ENCODE measurements around the gene TAF4. TPM values are rescaled to one million over a fixed set of nuclear protein-coding genes. Genes with fewer than 3 reads are reported as not detected.

TAF4 gene
- total RNA-seq, 1 experiment from 2014 or later = 6.6 TPM

DNA sequence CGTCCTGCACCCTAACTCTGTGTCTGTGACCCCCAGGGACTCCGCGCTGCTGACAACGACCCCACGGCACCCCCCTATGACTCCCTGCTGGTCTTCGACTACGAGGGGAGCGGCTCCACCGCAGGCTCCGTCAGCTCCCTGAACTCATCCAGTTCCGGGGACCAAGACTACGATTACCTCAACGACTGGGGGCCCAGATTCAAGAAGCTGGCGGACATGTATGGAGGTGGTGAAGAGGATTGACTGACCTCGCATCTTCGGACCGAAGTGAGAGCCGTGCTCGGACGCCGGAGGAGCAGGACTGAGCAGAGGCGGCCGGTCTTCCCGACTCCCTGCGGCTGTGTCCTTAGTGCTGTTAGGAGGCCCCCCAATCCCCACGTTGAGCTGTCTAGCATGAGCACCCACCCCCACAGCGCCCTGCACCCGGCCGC lies 129.0 kb downstream of the TAF4 start:
- DNase-seq (ENCODE audit: extremely low read depth, low read depth) = no peak

DNA sequence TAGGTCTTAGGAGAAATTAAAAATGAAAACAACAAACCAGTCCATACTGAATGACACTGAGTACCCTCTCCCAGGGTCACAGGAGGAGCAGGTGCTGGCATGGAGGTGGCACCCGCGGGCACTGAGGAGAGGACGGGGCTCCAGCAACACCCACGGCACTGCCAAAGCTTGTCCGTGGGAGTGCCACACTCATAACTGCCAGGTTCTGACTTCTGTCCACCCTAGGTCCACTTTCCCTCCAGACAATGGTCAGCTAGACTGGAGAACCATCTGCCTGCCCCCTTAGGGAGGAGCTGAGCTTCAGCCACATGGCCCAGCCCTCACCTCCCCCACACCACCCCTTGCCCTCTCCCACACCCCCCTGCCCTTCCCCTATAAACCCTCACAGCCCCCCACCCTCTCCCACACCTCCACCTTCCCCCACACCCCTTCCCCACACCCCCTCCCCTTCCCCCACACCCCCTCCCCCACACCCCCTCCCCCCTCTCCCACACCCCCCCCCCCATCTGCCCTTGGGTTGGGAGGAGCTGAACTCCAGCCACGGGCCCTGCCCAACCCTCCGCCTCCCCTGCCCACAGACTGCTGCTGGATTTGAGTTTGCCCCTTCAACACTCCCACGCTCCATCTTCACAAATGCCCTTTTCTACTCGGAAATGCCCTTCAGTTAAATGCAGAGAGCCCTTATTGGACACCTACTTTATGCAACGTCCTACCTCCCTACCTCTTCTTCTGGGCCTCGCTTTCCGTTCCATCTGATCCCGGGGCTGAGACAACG lies 129.6 kb downstream of the TAF4 start:
- no peak for DNase-seq (ENCODE audit: extremely low read depth, low read depth)

DNA sequence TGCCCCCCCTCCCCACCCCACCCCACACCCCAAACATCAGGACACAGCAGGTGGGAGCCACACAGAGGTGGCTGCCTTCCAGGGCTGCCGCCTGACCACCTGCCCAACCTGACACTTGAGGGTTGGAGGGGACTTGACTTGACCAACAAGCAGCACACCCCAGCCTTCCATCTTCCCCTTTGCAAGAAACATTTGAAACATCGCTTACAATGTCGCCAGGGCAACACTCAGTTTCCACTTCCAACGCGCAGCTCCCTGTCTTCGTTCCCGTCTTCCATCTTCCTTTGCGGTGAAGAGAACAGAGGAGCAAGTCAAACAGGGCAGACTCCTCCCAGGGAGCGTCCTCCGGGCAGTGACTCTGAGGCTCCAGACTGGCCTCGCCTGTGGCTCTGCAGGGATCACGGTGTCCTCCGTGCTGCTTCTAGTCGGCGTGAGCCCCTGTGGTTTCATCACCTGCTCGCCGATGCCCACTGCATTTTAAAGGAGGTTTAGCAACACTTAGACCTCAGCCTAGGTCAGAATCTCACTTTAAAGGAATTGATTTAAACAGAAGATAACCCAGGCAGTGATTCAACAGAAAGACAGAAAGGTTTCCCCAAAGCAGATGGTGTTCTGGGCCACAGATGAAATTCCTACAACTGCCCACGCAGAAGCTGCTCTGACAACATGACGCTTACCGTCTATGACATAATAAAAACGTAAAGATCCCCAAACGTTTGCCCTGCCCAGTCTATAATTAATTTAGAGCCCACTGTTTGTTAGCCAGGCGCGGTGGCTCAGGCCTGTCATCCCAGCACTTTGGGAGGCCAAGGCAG lies 130.8 kb downstream of the TAF4 start:
- no peak for DNase-seq (ENCODE audit: extremely low read depth, low read depth)

DNA sequence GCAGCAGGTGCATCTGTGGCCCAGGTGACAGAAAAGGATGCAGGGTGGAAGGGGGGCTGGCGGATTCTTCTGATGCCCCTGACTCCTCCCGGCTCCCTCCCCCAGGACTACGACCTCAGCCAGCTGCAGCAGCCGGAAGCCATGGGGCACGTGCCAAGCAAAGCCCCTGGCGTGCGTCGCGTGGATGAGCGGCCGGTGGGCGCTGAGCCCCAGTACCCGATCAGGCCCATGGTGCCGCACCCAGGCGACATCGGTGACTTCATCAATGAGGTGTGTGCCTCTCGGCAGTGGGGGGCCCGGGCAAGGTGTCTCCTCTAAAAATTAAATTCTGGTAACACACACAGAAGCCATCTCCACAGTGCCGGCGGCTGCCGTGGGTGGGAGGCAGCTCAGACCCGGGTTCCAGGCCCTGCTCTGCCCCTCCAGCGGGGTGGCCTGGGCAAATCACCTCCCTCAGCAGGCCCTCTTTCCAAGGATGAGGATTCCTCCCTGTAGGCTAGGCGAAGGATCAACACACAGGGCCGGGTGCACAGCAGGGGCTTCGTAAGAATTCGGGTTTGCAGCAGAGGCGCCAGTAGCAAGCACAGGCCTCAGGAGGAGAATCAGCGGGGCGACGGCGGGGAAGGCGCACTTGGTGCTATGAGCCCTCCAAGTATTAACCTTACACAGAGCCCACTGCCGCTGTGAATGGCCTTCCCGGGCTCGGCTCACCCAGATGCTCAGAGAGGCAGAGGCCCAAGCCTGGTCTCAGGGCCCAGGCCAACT lies 131.5 kb downstream of the TAF4 start:
- no peak for DNase-seq (ENCODE audit: extremely low read depth, low read depth)

DNA sequence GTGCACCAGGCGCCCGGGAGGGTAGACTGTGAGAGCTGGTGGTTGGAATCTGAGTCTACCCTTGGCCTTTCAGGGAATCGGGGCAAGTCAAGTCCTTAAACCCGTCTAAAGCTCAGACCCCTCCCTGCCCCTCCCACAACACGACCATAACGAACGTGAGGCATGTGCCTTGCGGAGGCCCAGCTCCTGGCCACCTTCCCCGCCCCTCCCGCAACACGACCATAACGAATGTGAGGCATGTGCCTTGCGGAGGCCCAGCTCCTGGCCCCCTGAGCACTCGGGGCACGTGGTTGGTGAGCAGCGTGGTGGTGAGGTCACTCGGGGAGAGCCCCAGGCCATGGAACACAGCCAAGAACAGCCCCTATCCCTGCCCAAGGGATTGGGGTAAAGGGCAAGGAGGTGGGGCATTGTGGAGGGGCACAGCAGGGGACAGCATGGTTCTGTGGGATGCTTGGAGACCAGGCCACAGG lies 132.2 kb downstream of the TAF4 start:
- DNase-seq (ENCODE audit: extremely low read depth, low read depth) = no peak

DNA sequence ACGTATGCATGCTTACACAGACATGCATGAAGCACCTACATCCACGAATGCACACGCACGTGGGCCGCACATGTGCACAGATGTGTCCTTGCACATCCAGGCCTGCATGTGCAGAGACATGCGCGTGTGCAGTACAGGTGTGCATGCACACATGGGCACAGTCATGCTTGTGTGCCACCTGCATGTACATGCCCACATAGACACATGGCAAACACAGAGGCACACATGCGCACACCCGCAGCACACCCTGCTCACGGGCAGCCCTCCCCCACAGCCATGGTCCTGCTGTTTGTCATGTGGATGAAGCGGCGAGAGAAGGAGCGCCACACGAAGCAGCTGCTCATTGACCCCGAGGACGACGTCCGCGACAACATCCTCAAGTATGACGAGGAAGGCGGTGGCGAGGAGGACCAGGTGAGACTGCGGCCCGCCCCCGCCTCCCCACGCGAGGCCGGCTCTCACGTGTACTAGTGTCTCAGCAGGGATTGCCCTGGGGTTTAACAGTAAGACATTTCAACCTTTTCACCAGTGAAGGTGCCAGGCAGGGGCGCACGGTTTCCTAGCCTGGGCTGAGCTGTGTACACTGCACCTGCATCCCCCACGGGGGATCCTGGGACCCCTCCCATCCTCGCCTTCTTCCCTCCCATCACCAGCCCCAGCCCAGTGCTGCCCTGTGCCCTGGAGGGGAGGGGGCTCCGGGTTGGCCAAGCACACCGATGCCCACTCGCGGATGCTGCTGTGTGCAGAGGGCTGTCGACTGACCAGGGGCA lies 132.8 kb downstream of the TAF4 start:
- no peak for DNase-seq (ENCODE audit: extremely low read depth, low read depth)

DNA sequence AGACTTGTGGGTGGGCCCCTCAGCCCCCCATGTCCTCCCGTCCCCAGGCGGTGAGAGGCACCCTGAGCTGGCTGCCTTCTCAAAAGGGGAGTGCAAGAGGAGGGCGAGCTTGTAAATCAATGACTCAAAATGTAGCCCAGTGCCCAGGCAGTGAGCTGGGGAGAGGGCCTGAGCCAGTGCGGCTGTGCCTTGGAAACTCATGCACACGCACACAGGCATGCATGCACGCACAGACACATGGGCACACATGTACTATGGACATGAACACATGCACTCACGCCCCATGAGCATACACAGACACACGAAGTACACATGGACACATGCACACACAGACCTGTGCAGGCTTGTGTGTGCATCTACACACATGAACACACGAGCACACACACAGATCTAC lies 133.5 kb downstream of the TAF4 start:
- no peak for DNase-seq (ENCODE audit: extremely low read depth, low read depth)

DNA sequence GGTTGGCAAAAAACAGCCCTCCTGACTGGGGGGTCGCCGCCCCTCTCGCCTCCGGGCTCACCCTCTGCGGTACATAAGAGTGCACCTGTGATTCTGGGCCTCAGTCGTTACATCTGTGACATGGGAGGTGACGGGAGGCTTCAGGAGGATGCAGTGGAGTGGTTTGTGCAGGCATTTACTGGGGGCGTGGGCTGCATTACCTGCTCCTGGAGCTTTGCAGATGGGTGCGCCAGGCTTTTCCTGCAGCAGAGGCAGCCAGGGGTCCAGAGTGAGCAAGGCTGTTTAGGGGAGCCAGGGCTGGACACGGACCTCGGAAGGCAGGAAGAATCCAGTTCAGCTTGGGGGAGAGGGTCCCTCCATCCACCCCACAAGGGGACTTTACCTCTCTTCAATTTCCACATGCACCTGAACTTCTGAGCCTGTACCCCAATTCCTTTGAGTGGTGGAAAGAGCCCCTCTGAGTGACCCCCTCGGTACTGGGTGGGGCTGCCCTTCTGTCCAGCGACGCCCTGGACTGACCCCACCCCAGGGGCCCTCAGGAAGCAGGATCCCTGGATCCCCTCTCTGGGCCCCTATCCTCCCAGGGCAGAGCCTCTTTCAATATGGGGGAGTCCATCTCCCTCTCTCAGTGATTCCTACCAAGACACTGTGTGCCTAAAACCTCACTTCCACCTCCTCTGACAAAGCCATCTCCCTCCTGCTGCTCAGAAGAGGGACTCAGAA lies 134.0 kb downstream of the TAF4 start:
- DNase-seq (ENCODE audit: extremely low read depth, low read depth) = no peak

DNA sequence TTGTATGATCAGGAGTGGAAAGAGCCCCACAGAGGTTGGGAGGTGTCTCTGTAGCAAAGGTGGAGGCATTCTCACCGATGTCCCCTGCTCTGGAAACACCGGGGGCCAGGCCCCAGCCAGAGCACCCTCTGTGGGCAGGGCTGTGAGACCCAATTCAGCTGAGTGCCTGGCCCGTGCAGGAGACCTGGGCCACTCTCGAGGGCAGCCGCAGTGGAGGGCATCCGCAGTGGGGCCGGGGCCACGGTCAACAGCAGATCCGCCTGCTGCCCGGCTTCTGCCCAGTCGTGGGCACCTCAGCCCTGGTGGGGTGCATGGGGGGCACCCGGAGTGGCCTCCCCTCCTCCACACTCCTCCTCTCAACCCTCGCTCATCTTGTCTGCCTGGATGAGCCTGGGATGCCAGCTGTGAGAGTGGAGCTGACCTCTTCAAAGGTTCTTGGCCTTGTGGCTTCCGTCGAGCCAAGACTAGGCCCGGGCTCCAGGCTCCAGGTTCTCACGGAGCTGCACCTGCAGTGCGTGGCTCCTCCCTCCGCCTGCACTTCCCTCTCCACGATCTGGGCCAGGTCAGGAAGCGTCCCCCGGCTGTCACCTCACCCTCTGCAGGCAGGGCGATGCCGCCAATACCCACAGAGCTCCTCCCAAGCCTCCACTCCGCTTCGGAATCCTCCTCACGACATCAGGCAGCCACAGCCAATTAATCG lies 134.8 kb downstream of the TAF4 start:
- no peak for DNase-seq (ENCODE audit: extremely low read depth, low read depth)

DNA sequence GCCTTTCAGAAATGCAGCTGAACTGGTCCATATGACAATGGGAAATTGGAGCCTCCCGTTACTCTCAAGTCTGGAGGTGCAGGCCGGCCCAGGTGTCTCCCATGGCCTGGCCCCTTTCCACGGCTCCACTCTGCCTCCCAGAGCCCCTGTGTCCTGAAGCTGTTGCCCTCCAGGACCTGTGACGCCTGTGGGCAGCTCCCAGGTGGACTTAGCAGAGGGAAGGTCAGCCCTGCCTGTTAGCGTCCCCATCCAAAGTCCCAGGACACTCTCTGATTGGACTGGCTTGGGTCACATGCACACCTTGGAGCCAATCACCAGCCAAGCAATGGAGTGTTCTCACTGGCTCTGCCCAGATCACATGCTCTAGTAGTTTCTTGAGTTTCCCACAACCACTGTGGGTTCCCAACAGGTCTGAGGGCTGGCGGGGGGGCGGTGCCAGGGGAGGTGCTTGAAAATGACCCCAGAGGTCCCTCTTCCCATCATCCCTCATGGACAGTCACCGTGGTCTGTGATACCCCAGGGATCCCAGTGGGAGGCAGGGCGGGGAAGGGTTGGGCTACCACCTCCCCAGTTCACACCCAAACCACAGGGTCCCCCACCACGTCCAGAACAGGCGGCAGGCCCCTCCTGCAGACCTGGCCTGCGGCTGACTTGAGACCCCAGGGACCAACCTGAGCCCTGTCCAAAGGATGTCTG lies 135.6 kb downstream of the TAF4 start:
- DNase-seq (ENCODE audit: extremely low read depth, low read depth) = no peak

DNA sequence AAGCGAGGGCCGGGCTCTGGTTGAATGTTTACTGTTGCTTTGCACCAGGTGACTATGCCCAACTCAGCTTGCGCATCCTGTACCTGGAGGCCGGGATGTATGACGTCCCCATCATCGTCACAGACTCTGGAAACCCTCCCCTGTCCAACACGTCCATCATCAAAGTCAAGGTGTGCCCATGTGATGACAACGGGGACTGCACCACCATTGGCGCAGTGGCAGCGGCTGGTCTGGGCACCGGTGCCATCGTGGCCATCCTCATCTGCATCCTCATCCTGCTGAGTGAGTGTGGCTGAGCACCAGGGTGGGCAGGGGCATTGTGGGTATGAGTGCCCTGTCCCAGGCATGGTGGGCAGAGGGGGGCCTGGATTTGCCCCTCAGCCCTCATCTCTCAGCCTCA lies 136.1 kb downstream of the TAF4 start:
- DNase-seq (ENCODE audit: extremely low read depth, low read depth) = no peak

DNA sequence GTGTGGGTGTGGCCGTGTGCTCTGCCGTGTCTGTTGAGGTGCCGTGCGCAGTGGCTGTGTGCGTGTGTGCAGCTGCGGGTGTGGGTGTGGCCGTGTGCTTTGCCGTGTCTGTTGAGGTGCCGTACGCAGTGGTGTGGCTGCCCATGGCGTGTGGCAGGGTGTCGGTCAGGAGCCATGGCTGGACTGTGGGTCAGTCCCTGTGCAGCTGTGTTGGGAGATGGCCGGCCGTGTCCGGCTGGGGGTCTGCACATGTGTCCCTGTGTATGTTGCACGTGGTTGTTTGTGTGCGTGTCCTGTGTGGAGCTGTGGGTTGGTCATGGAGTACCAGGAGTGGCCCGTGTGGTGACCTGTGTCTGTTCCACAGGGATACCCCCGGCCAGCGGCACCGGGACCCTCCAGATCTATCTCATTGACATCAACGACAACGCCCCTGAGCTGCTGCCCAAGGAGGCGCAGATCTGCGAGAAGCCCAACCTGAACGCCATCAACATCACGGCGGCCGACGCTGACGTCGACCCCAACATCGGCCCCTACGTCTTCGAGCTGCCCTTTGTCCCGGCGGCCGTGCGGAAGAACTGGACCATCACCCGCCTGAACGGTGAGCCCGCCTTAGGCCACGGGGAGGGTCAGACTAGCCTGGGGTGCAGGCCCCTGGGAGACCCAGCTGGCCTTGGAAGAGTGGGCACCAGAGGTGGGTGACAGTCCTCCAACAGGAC lies 137.7 kb downstream of the TAF4 start:
- no peak for DNase-seq (ENCODE audit: extremely low read depth, low read depth)

DNA sequence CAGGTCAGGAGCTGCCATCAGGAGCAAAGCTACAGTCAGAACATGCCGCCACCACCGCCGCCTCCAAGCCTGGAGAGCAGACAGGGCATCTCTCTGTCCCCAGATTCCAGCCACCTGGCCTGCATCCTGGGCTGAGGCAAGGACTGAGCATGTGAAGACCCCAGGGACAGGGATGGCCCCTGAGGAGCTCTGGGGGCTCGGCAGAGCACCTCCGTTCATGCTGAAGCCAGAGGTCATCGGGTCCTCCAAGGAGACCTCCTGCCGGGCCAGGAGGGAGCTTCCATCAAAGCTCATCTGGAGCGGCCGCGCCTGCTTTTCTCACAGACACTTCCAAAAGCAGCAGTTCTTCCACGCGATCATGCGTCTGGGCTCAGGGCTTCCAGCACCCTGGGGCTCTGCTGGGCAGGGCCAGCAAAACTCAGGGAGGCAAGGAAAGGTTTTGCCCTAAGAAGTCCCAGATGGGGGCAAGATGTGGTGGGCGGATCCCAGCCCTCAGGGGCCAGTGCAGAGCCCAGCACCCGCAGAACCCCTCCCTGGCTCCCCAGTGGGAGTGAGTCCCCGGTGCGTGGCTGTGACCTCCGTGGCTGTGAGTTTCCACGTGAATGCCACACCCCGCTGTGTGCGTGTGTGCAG lies 138.4 kb downstream of the TAF4 start:
- no peak for DNase-seq (ENCODE audit: extremely low read depth, low read depth)

DNA sequence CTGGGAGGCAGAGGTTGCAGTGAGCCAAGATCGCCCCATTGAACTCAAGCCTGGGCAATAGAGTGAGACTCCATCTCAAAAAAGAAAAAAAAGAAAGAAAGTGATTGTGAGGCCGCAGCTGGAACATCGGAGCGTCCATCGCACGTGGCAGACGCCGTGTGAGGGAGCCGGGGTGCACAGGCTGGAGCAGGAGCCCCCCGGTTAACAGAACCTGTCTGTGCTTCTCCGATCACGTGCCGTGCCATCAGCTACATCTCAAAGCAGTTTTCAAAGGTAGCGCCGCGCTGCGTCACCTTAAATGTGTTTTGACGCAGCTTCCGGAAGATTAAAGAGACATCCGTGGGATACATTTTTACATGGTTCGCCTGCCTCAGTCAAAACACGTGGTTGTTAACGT lies 138.9 kb downstream of the TAF4 start:
- DNase-seq (ENCODE audit: extremely low read depth, low read depth) = no peak

DNA sequence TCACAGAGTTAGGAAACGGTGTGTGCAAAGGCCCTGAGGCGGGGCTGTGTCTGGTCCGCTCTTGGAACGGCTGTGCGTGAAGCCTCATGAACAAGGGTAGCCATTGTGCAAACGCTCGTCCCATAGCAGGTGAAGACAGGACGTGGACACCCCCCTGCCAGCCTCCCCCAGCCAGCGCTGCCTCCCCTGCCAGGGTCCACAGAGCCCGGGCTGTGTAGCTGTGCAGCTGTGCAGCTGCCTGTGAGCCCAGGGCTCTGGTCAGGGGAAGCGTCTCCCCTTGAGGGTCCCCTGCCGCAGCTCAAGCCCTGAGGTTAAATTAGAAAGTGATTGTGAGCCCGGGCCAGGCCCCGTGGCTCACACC lies 139.4 kb downstream of the TAF4 start:
- DNase-seq (ENCODE audit: extremely low read depth, low read depth) = no peak

DNA sequence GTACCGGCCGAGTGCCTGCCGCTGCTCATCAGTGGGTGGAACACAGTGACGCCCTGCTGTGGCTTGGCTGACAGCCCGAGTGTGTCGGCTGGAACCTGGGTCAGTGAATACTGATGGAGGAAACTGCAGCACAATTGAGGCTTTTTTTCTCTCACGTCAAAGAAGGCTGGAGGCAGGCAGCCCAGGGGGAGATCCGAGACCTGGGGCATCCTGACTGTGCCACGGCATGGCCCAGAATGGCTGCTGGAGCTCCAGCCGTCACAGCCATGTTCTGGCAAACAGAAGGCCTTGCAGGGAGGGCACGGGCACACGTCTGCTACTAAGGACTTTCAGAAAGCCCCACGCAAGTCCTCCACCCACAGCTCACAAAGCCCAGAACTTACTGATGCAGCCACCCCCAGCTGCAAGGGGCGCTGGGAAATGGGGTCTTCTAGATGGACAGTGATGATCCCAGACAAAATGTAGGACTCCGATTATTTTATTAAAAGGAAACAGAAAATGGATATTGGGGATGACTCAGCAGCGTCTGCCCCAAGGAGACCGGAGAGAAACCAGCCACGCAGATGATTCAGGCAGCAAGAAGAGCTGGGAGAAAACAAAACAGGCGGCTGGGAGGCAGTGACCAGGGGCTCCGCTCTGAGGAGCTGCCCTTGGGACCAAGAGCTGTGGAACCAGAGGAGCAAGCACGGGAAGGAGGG lies 140.0 kb downstream of the TAF4 start:
- no peak for DNase-seq (ENCODE audit: extremely low read depth, low read depth)
